NCI-H524 treated with DMSO at 0.1 percent for 48 hours (cell line): ENCODE measurements around the gene NDUFB7.

ENCODE experiments used
- DNase-seq: peaks from one replicate; lab custom pipeline; 2025; lab: John Stamatoyannopoulos, UW

The NDUFB7 gene

GRCh38 chr19:14520543-14520942 is 51.3 kb downstream of the NDUFB7 start:
- no peak for DNase-seq

GRCh38 chr19:14519860-14520407 is 51.9 kb downstream of the NDUFB7 start:
- DNase-seq: no peak

DNA sequence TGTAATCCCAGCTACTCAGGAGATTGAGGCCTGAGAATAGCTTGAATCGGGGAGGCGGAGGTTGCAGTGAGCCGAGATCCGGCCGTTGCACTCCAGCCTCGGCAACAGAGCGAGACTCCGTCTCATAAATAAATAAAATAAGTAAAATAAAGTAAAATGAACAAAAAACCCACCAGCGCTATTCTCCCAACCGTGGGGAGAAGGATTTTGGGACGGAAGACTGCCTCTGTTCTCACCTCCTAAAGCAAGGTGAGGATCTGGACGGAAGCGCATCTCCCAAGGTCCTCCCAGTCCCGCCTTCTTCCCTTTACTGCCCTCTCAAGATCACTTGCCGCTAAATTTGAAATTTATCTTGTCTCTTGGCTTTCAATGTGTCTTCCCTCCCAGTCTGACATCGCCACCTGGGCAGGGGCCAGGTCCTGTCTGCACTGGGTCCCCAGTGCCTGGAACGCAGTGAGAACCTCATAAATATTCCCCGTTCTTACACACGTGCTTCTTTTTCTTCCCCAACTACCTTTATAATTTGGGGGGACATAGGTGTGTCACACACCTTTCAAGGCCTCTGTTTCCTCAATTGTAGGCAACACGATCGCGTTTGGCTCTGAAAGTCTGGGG is 52.5 kb downstream of the NDUFB7 start:
- no peak for DNase-seq

GRCh38 chr19:14517840-14518505 is 53.9 kb downstream of the NDUFB7 start, which contains the start of gene DNAJB1:
Gene DNAJB1 (minus strand): TSS chr19:14518397. CDS start chr19:14518349, 48 bp downstream.
- DNase-seq: no peak

GRCh38 chr19:14517446-14517839 is 54.4 kb downstream of the NDUFB7 start:
- DNase-seq: no peak

DNA sequence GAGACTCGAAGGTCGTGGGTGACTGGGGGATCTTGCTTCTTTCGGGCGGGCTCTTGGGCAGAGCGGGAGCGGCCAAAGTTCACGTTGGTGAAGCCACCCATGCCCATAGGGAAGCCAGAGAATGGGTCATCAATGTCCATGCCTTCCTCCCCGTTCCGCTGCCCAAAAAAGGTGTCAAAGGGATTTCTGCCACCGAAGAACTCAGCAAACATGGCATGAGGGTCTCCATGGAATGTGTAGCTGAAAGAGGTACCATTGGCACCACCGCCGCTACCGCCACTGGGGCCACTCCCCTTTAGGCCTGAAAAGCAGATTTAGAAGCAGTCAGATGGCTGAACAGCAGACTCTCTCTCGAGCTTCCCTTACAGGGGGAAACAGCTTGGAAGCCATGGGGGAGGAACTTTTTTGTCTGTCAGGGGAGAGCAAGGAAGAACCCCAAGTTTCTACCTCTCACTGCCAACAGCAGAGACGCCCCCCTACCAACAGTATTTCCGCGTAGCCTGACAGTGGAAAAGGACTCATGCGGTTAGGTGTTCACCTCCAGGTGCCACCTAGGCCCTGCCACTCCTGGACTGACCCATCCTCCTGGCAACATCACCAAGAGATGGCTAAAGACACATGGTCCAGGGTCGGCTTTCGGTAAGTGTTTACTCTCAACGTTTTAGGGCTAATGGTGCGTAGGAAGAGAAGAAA is 55.0 kb downstream of the NDUFB7 start:
- DNase-seq: no peak
